Left hindlimb (tissue), 1 donor: Measurements from ENCODE around the gene APOA5.
"Not testable (repeated sequence)": the region's sequence is repeated elsewhere in the genome, so short reads cannot be mapped to it uniquely, and the experiment has no call there.

Source experiments
- DNase-seq: peaks from one replicate; pipeline ENCODE4 v3.0.0-alpha.2; 2018

The APOA5 gene

DNA sequence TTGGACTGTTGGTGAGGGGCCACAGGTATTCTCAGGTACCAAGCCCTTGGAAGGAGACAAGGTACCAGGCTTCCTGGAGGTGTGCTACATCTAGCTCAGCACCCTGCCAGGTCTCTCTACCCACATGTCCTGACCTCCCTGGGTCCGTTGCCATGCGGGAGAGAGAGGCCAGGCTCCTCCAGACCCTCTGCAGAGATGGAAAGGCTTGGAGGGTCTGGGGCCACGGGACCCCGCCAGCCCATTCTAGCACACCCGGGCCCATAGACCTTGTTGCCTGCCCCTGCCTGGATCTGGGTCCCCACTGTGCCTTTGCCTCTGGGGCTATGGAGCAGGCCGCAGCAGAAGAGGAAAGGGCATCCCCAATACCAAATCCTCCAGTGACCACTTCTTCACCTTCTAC, 35.8 kb upstream of the APOA5 start:
- no peak for DNase-seq

DNA sequence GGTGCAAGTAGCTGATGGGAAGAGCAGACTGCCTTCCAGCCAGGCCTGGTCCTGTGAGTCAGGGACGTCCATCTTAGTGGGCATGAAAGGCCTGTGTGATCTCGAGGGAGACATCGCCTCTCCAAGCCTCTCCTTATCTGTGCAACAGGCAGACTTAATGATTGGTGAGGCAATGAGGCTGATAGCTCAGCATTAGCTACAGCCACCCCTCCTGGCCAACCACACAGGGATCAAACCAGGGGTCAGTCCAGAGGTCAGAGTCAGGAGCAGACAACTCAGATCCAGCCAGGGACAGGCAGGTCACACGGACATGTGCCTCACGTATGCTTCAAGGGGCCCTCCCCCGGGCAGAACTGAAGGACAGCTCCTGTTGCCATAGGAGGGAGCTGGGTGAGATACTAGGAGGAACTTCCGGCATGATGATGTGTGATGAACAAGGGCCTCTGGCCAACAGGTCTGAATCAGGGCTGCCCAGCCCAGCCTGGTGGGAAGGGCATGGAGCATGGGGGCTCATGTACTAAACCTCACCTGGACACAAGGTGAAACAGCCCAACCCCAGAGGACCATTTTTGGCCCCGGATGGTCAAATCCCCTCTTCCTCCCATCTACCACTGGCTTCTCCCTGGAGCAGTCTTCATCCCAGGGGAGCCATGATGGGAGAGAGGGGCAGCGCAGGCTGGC, 35.2 kb upstream of the APOA5 start:
- DNase-seq: no peak

DNA sequence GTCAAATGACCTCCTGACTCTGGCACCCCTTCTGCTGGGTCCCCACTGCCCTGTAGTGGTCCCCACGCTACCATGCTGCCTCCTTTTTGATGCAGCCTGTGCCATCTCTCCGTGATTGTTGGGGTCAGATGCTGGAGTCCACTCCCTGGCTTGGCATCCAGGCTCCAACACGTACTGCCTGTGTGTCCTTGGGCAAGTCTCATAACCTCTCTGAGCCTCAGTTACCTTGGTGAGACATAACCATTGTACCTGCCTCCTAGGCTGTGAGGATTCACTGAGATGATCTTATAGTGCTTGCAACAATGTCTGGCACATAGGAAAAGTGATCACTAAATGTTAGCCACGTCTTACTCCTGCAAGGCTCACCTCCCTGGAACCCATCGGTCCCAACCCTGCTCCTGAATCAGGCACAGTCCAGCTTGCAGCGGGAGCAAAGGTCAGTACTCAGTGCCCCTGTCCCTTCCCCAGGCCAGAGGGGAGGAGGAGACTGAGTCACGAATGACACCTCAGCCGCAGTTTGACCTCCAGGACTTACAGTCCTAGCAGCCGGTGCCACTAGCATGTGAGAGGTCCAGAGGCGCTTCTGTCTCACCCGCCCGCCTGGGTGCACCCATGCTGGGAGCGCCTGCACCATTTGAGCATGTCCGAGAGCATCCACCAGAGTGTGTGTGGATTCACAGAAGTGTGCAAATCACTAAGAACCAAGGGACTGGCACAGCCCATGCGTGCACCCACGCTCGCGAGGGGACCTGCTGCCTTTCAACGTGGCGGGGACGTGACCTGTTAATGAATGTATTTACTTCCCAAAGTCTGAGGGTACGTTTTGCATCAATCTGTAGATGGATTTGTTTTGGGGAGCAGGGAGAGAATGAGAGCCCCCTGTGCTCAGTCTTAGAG, 34.4 kb upstream of the APOA5 start:
- DNase-seq: no peak

DNA sequence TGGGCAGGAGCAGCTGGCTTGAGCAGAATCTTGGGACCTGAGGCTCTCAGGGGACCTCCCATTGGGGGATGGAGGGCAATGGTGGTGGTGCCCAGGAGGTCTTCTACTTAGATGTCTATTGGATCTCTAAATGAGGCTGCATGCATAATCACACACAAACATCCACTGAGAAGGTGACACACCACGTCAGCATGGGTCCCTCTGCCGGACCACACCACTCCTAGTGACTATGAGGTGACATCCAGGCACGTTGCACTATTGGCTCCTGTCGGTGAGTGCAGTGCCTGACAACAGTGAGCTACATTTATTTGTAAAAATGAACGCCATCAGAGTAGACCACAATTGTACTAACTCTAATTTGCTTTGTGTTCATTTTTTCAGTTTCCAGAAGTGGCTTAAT, 33.8 kb upstream of the APOA5 start:
- DNase-seq: no peak

DNA sequence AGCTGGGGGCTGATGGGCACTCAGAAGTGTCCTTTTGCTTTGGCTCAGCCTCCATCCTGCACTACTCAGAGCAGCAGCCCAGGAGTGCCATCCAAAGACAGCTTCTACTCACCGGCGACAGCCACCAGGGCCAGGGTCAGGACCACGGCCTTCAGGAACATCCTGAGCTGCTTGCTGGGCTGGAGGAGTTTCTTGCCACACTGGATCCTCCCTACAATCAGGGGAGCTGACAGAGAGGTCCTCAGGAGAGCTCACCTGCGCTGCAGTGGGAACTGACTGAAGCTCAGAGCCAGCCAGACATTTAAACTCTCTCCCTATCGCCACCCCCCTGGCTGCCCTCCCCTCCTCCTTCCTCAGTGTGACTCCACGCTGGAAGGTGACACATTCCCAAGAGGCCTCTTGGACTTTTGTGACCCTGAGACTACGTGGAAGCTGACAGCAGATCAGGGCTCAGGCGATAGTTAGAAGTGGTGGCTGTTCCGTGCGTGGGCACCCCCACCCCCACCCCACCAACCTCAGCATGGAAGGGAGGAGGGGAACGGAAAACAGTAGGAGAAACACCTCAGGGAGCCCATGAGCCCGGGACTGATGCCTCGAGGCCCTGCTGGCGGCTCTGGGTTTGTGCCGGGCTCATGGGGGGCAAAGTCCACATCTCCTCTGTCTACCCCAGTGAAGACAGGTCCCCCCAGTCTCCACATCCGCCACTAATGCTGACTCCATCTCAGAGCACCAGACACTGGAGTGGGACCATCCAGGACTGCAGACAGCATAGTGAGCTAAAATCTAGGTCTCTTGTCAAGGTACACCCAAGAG, 31.6 kb upstream of the APOA5 start, which contains the start of gene APOA4:
TSS of gene APOA4 (minus strand) at position 274 of the 813 bp plus-strand sequence. CDS start at position 161, 113 bp downstream.
- DNase-seq: no peak

DNA sequence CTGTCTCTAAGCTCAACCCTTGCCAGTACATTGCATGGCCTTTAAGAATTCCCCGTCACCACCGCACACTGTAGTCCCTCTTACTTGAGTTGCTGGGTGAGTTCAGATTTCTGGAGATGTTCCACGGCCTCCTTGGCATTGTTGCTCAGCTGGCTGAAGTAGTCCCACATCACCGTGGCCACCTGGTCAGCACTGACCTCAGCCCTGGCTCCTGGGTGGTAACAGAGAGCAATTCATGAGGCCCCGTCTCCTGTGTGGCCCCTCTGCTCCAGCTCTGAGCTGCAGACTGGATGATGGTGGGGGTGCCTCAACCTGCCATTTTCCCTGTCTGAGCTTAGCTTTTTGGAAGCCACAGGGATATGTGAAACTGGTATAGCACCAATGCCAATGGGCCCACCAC, 30.9 kb upstream of the APOA5 start:
- no peak for DNase-seq

DNA sequence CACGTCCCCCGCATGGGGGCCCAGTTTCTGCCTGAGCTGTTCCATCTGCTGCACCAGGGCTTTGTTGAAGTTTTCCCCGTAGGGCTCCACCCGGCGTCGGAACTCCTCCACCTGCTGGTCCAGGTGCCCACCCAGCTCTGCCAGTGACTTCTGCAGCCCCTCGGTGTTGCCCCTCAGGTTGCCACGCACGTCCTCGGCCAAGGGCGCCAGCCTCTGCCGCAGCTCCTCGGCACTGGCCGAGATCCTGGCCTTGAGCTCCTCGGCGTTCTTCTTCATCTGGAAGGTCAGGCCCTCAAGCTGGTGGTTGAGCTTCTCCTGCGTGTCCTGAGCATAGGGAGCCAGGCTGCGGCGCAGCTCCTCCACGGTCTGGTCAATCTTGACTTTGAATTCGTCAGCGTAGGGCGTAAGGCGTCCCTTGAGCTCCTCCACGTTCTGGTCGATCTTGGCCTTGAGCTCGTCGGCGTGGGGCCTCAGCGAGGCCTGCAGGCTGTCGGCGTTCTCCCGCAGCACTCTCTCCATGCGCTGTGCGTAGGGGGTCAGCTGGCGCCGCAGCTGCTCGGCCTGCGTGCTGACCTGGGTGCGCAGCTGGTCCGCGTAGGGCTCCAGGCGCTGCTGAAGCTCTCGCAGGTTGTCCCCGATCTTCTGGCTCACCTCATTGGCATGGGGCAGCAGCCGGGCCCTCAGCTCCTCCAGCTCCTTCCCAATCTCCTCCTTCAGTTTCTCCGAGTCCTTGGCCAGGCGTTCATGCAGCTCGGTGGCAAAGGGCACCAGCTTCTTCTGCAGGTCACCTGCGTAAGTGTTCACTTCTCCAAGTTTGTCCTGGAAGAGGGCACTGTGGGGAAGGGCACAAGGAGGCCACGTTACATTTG, 29.6 kb upstream of the APOA5 start:
- DNase-seq: no peak

DNA sequence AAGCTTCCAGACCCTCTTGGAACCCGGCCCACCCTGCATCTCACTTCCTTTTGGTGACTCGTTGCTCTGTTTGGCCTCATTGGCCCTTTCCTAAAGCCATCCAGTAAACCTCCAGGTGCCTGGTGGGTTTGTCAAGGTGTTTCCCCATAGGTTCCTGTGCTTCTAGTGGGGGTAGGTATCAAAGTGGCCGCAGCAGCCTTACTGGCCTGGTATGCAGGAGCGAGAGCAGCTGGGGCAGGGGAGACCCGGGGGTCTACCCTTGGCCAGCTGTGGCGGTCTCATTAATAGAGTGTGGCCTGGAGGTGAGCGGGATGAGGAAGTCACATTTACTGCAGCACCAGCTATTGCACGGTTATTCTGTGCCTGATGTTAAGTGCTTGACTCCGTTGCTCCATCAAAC, 27.4 kb upstream of the APOA5 start:
- no peak for DNase-seq

DNA sequence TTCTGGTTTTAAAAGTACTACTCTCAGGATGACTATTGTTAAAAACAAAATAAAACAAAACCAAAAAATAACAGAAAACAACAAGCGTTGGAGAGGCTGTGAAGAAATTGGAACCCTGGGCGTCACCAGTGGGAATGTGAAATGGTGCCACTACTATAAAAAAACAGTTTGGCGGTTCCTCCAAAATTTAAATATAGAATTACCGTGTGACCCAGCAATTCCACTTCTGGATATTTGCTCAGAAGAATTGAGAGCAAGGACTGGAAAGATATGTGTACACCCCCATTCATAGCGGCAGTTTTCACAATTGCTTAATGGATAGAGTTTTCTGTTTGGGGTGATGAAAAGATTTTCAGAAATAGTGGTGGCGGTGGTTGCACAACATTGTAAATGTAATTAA, 22.8 kb upstream of the APOA5 start:
- no peak for DNase-seq

DNA sequence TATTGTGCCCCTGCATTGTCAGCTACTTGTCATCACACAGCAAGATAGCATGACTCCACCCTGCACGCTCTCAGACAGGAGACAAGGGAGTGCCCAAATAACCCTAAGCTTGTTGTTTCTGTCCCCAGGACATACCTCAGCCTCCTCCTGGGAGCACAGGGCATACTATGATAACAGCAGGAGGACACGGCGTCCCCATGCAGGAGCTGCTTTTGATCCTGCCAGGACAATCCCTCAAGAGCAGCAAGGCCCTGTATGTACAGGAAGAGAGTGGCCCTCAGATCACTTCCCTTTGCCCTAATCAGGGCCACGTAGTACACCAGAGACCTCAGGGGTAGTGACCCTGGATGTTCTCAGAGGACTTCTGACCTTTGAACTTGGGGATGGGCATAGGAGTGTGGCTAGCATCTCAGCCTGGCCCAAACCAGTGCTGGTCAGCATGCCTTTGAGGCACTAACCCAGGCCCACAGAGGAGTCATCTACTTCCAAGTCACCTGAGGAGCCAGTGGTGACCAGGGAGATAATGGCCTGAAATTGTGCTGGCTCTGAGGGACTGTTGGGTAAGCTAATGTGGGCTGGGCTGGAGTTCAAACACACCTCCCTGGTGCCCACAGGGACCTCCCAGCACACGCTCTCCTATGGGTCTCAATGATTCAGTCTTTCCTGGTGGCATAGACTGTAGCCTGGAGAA, 22.2 kb upstream of the APOA5 start:
- DNase-seq: no peak

DNA sequence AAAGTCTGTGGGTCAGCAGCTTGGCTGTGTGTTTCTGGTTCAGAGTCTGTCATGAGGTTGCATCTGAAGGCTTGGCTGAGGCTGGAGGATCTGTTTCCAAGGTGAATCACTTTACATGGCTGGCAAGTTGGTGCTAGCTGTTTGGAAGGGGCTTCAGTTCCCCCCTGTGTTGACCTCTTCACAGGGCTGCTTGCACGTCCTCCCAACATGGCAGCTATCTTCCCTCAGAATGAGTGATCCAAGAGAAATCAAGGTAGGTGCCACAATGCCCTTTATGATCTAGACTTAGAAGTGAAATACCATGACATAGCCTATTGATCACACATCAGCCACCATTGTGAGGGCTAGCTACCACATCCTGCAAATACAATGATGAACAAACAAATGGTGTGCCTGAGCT, 21.5 kb upstream of the APOA5 start:
- no peak for DNase-seq

DNA sequence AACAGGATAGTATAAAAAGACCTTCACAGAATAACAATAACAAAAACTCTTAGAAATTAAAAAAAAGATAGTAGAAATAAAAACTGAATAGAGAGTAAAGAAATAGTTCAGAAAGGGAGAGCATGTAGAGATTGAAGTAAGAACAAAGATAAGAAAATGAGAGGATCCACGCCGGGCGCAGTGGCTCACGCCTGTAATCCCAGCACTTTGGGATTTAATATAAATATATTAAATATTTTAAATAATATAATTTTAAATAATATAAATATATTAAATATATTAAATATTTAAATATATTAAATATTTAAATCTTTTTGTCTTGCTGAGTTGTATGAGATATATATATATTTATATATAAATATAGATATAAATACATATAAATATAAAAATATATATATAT, 20.4 kb upstream of the APOA5 start:
- no peak for DNase-seq

DNA sequence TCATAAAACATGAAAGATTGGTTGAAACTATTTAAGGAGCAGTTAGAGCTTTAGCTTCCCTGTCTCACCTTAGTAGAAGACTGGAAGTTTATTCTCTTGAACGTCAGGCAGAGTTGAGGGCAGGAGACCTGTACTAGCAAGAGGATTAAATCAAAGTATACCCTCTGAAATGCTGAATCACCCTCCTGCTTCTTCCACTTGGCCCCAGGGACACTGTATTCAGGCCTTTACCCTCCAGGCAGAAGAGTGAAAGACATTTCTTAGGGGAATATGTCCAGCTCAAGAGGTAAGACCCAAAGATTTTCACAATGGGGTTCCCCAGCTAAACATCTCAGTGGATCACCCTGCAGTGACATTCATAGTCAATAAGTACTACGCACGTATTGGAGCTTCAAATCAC, 19.5 kb upstream of the APOA5 start:
- DNase-seq: no peak

DNA sequence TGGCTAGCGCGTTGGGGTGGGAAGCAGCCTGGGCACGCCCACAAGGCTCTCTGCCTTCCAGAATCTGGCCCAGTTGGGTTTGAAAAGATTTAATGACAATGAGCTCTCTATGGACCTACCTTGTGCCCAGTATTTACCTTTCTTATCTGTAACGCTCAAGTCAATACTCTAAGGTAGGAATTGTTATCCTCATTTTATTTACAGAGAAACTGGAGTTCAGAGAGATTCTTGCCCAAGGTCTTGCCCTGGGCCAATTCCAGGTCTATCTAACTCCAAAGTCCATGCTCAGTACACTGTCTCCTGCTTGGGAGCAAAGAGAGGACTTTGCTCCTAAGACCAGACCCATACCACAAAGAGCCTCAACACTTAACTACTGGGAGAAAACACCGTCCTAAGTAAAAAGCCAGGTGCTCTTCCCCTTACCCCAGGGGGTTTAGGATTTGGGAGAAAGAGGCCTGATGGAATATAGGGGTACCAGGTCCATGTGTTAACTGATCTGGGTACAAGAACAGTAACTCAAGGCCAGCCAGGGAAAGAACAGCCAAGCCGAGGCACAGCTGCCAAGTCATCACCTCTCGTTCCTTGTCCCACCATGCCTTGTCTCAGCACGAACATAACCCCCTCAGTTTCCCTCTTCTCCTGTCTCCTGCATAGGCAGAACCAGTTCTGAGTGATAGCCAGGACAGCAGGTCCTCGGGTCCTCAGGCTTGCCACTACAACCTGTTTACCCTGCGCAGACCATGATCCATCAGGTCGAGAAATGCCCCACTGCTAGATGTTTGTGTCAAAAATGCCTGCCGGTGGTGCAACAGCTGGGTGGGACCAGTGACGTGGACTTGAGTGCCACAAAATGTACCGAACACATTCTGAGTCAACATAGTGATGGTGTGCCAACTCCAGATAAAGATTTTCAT, 16.8 kb upstream of the APOA5 start:
- DNase-seq: no peak

DNA sequence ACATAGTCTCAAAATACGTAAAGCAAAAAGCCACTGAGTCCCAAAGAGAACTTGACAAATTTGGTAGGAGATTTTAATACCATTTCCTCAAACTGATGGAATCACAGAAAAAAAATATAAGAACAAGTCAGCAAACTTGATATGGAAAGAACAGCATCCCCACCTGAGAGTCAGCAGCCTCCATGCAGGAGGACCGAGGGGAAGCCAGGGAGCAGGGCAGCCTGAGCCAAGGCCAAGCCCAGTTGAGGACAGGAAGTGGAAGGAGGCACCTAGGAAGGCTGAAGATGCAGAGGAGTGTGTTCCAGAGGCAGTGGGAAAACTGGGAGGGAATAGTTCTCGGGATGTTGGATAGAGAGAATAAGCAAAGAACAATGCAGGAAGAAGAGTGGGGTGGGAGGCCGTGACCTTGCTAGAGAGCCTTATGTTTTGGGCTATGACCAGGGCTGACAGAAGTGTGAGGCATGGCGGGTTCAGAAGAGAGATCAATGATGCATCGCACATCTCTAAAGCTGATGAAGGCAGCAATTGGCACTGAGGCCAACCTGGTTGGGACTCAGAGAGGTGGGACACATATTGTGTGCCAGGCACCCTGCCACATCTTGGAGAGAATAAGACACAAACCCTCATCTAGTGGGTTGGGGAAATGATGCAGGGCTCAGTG, 16.1 kb upstream of the APOA5 start:
- DNase-seq: no peak

DNA sequence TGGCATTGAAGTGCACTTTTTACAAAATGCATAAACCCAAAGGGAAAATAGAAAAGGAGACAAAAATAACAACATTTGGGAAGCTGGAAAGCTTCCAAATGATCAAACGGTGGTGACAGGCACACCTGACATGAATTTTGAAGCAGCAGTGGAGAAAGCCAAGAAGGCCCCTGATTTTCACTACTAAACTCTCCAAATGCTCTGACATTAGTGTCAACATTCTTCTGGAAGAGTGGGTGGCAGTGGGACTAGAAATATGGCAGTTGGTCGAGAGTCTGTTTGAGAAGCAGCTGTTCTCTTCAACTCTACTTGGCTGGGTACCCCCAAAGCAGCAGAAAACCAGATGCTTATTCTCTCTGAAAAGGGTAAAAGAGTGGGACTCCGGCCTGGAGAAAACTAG, 12.3 kb upstream of the APOA5 start:
- DNase-seq: no peak

DNA sequence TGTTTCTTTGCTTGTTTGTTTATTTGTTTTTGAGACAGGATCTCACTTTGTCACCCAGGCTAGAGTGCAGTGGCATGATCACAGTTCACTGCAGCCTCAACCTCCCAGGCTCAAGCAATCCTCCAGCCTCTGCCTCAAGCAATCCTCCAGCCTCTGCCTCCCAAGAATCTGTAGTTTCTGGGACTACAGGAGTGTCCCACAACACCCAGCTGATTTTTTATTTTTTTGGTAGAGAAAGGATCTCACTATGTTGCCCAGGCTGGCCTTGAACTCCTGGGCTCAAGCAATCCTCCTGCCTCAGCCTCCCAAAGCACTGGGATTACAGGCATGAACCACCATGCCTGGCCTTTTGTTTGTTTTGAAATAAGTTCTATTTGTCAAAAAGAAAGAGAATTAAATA, 10.0 kb upstream of the APOA5 start:
- DNase-seq: not testable (repeated sequence)

DNA sequence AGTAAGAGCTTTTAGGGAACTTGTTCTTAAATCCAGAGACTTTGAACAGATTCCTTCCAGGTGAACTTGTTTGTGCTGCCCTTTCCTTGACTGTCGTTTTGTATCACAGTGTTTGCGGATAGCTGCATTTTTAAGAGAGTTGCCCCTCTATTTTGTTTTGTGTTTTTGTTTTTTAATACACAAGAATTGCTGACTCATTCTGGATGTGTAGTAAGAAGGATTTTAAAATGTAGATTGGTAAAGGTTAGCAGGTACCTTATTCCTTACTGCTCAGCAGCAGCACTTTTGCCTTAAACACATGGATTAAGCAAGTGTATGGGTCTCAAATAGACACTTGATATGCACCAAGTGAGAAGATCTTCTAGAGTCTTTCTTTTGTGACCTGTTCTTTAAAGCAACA, 8.9 kb upstream of the APOA5 start:
- DNase-seq: no peak

DNA sequence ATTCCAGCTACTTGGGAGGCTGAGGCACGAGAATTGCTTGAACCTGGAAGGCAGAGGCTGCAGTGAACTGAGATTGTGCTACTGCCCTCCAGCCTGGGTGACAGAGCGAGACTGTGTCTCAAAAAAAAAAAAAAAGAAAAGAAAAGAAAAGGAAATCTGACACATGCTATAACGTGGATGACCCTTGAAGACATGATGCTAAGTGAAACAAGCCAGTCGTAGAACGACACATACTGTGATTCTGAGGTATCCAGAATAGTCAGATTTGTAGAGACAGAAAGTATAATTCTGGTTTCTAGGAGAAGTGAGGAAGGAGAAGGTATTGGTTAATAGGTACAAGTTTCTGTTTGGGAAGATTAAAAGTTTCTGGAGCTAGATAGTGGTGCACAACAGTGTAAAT, 6.7 kb upstream of the APOA5 start:
- DNase-seq: no peak

DNA sequence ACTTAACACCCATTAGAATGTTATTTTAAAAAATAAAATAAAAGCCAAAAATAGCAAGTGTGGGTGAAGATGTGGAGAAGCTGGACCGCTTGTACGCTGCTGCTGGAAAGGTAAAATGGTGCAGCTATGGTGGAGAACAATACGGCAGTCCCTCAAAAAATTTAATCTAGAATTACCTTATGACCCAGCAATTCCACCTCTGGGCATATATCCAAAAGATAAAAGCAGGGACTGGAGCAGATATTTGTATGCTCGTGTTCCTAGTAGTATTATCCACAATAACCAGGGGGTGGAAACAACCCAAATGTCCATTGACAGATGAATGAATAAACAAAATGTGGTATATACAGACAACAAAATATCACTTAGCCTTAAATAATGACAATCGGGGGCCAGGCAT, 6.1 kb upstream of the APOA5 start:
- DNase-seq: no peak
